WERI-Rb-1 (cell line): ENCODE results near the gene CHMP4B.

Source experiments
- DNase-seq: peaks from one replicate; pipeline ENCODE4 v3.0.0-alpha.2; 2020
- H3K27ac ChIP-seq: fragments of 250-450 bp; sonication (Bioruptor Pico); 2 replicates; pipeline ENCODE4 v1.5.1; 2020; ENCODE audit warnings: mild to moderate bottlenecking, moderate library complexity
- H3K27me3 ChIP-seq: fragments of 250-450 bp; sonication (Bioruptor Pico); 2 replicates; pipeline ENCODE4 v1.5.1; 2021; ENCODE audit warnings: mild to moderate bottlenecking, low read depth, moderate library complexity; ENCODE audit not compliant: insufficient read depth, severe bottlenecking
- H3K36me3 ChIP-seq: fragments of 250-450 bp; sonication (Bioruptor Pico); 2 replicates; pipeline ENCODE4 v1.5.1; 2020; ENCODE audit warnings: mild to moderate bottlenecking, moderate library complexity
- H3K4me3 ChIP-seq: 2 replicates; pipeline ENCODE4 v1.5.1; 2011; ENCODE audit warnings: low read depth, mild to moderate bottlenecking, control low read depth, low read length
- H3K9me3 ChIP-seq: fragments of 250-450 bp; sonication (Bioruptor Pico); 2 replicates; pipeline ENCODE4 v1.5.1; 2021; ENCODE audit warnings: mild to moderate bottlenecking, moderate library complexity; ENCODE audit not compliant: severe bottlenecking
- TF ChIP-seq, protein P1 (sequence below): IDR thresholded peaks from 2 replicates; pipeline ENCODE4 v1.5.1; 2011; ENCODE audit warnings: low read depth, mild to moderate bottlenecking, control low read depth, inconsistent platforms, low read length

Gene CHMP4B

DNA sequence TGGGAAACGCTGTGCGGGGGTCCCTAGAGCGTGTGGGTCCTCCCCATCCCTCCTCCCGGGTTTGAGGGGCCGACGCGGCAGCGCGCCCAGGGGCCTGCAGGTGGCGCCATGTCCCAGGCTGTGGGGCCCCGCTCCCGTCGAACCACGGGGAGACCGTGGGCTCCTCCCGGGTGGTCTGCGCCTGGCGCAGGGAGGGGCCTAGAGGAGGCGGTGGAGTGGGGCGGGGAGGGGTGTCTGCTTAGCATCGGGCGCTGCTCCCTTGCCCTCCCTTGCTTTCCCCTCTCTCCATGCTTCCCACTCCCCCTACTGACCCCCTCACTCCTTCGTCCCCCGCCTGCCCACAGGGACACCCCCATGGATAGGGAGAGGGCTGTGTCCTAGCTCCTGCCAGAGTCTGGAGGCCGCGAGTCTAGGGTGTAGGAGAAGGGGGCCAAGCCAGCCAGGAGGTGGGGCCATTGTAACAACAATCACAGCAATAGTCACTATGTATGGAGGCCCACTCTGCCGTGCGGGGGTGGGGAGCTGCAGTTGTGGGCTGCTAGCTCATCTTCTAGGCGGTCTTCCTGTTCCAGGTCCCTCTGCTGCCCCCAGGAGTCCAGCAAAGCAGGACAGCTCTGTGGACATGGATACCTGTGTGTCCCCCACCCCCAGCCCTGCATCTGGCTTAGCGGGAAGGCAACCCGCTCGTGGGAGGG is 51.7 kb downstream of the CHMP4B start:
- Histone ChIP-seq H3K27ac (no peak overlapping the region), H3K9me3 (no peaks in the 10 kb centered on the region), H3K4me3 (no peak overlapping the region), H3K36me3 (no peaks in the 10 kb centered on the region), H3K27me3 (no peaks in the 10 kb centered on the region)
- DNase-seq, result peak; percentile 79
- TF ChIP-seq, protein P1, sequence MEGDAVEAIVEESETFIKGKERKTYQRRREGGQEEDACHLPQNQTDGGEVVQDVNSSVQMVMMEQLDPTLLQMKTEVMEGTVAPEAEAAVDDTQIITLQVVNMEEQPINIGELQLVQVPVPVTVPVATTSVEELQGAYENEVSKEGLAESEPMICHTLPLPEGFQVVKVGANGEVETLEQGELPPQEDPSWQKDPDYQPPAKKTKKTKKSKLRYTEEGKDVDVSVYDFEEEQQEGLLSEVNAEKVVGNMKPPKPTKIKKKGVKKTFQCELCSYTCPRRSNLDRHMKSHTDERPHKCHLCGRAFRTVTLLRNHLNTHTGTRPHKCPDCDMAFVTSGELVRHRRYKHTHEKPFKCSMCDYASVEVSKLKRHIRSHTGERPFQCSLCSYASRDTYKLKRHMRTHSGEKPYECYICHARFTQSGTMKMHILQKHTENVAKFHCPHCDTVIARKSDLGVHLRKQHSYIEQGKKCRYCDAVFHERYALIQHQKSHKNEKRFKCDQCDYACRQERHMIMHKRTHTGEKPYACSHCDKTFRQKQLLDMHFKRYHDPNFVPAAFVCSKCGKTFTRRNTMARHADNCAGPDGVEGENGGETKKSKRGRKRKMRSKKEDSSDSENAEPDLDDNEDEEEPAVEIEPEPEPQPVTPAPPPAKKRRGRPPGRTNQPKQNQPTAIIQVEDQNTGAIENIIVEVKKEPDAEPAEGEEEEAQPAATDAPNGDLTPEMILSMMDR, result peak; percentile 87

DNA sequence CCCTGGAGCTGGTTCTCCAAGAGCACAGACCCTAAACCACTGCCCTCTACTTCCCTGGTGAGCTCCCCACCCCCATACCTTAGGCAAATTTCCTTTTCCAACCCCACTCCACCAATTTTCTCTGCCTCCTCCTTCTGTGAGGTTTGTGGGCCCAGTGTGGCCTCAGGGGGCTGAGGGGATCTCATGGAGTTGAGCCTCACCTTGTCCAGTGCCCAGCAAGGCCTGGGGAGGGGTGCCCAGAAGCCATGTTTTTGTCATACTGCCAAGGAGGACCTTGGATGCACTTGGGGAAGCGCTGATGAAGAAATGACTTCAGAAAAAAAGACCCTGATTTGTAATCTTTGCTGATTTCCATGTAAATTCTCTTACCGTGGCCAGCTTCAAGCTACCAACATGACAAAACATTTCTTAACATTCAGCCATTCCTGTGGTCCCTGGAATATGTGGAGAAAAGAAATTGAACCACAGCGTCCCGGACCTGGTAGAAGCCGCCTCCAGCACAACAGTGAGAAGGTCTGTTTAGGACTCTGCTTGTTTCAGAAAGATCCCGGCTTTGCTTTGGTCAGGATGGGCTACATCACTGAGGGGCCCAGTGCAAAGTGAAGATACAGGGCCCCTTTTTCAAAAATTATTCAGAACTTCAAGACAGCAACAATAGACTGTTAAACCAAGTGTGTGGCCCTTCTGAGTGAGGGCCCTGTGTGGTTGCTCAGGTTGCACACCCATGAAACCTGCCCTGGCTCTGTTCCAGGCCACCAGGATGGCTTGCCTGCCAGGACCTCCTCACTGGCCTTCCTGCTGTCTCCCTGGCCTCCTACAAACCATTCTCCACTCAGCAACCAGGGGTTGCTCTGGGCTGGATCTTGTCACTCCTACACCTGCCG is 52.5 kb downstream of the CHMP4B start:
- Histone ChIP-seq H3K9me3 (no peaks in the 10 kb centered on the region), H3K36me3 (no peaks in the 10 kb centered on the region), H3K4me3 (no peak overlapping the region), H3K27me3 (no peaks in the 10 kb centered on the region), H3K27ac (no peak overlapping the region)
- DNase-seq, result no peak
- TF ChIP-seq, protein P1, result no peak

DNA sequence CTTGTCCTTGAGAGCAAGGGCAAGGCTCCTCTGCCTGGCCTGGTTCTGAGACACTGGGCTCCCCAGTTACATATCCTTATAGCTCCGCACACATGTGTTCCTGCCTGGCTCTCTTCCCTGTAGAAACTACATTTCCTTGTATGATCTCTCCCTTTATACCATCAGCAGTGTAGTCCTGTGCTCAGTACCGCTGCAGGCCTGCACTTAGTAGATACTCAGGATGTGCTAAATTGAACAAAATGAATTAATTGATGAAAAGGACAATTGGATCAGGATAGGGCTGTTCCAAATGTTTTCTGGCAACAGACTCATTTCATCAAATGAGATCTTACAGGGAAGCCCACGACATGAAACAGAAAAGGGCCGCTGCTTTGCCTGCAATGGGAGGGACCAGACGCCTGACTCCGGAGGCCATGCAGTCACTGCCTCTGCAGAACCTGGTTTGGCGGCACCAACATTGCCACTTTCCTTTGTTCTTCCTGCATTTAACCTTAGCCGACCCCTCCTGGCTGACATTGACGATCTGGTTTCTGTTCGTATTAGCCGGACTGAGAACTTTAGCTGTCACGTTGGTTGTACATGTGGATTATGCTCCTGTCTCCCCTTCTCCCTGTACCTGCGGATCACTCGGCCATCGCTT is 53.3 kb downstream of the CHMP4B start:
- Histone ChIP-seq H3K27ac (no peak overlapping the region), H3K9me3 (no peaks in the 10 kb centered on the region), H3K36me3 (no peaks in the 10 kb centered on the region), H3K27me3 (no peaks in the 10 kb centered on the region), H3K4me3 (no peak overlapping the region)
- DNase-seq, result peak; percentile 30
- TF ChIP-seq, protein P1, result no peak

DNA sequence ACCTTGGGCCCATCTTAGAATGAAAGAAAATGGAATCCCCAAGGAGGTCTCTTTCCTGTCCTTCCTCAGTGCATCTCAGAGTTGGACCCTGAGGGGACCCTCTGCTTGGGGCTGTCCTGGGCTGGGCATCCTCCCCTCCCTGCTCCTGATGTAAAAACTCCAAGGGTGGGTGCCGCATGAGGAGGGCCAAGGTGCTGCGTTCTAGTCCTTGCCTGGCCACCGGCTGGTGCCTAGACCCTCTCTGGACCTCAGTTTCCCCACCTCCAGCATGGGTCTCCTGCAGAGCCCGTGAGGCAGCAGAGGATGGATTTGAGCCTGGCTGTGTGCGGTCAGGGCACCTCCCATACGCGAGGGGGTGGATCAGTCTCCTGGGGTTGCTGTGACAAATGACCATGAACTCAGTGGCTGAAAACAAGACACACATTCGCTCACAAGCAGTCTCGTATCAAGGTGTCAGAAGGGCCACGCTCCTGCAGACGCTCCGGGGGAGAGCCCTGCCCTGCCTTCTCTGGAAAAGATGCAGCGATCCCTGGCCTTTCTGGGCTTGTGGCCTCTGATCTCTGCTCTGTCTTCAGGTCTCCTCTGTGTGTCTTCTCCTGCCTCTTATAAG is 54.7 kb downstream of the CHMP4B start:
- H3K9me3 ChIP-seq, result no peaks in the 10 kb centered on the region
- no peak overlapping the region for H3K27ac ChIP-seq
- H3K27me3 ChIP-seq, result no peaks in the 10 kb centered on the region
- no peak overlapping the region for H3K4me3 ChIP-seq
- no peaks in the 10 kb centered on the region for H3K36me3 ChIP-seq
- peak; percentile 14 for DNase-seq
- TF ChIP-seq, protein P1, result no peak

DNA sequence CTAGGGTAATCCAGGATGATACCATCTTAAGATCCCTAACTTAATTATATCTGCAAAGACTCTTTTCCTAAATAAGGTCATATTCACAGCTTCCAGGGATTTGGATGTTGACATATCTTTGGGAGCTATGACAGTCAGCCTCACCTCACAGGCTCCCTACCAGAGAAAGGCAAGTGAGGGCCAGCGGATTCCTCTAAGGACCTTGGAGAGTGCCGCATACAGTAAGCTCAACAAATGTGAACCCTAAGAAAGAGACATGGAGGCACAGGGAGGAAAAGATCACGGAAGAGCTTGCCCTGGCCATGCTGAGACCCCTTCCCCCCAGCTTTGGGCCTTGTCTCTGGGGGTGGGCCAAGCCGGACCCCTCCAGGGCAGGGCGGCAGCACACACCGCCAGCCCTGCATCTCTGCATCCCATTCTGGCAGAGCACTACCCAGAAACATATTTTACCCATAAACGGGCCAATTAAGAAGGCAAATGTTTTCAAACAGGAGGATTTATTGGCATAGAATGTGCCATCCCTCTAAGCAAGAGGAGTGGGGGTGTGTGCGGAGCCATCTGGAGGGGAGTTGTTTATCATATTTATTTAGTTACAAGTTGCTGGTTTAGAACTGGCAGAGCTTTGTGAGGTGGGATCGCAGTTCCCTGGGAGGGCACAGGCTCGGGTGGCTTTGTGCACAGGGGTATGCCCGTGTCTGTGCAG is 55.4 kb downstream of the CHMP4B start:
- H3K27ac ChIP-seq, result no peak overlapping the region
- peak; percentile 24 for DNase-seq

More for the DNA sequence above, 55.4 kb downstream of the CHMP4B start:
- H3K27me3 ChIP-seq, result no peaks in the 10 kb centered on the region
- no peaks in the 10 kb centered on the region for H3K9me3 ChIP-seq
- no peak overlapping the region for H3K4me3 ChIP-seq
- TF ChIP-seq, protein P1, result no peak
- H3K36me3 ChIP-seq, result no peaks in the 10 kb centered on the region
